Iris pigment epithelial cell (primary cell): ENCODE measurements around the gene CCT3.
"Not testable (repeated sequence)": the region's sequence is repeated elsewhere in the genome, so short reads cannot be mapped to it uniquely, and the experiment has no call there.

Source experiments
- DNase-seq: peaks from one replicate; pipeline ENCODE4 v3.0.0-alpha.2; 2011; ENCODE audit warnings: low read depth

The CCT3 gene

DNA sequence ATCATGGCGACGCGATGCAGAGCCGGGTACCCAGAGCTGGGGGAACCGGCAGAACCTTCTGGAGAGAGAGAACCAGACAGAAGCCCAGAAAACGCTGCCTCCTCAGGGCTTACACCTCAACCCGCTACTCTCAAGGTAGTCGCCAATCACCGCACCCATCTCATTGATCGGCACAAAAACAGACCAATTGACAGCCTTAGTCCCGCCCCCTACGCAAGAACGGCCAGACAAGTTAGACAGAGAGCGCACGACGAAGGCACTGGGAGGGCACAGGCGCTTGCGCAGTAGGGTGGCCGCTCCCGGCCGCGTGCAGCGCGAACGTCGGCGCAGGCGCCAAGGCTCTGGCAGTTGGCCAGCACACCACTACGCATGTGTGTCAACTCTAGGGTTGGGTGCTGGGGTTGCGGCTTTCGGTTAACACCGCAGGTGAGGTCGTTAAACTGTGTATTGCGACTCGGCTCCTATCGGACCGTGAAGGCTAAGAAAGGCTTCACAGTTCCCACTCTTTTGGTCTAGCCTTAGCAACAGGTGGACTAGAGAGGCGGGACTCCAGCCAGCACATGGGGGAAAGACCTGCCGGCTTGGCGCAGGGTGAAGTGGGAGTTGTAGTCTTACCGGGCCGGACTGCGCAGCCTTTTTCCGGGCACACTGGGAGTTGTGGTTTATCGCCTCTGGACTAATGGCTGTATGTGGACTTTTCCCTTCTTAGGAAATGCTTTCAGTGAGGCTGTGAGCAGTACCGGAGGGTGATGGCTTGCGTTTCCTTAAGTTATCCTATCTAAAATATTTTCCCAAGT lies at the start of gene CCT3, which contains the start of gene TSACC:
Gene CCT3 (minus strand): TSS at position 113 of the 797 bp plus-strand sequence. CDS start 108 bp downstream, at position 5.
Gene TSACC (plus strand): TSS at position 347 of the 797 bp plus-strand sequence. CDS start 1,232 bp downstream, outside the sequence.
- peak; percentile 100 for DNase-seq

DNA sequence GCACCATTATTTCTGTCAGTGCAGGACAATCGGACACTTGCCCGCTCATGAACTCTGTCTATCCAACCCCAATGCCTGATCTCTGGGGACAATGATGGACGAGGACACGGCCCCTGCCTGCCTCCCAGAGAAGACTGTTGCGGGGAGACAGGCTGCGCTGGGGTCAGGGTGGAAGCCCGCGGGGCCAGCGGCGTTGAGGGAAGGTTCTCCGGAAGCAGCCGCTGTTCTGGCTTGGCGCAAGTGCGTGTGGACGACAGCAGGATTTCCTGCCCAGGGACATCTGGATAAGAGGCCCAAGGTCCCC lies 49.7 kb upstream of the CCT3 start:
- no peak for DNase-seq

DNA sequence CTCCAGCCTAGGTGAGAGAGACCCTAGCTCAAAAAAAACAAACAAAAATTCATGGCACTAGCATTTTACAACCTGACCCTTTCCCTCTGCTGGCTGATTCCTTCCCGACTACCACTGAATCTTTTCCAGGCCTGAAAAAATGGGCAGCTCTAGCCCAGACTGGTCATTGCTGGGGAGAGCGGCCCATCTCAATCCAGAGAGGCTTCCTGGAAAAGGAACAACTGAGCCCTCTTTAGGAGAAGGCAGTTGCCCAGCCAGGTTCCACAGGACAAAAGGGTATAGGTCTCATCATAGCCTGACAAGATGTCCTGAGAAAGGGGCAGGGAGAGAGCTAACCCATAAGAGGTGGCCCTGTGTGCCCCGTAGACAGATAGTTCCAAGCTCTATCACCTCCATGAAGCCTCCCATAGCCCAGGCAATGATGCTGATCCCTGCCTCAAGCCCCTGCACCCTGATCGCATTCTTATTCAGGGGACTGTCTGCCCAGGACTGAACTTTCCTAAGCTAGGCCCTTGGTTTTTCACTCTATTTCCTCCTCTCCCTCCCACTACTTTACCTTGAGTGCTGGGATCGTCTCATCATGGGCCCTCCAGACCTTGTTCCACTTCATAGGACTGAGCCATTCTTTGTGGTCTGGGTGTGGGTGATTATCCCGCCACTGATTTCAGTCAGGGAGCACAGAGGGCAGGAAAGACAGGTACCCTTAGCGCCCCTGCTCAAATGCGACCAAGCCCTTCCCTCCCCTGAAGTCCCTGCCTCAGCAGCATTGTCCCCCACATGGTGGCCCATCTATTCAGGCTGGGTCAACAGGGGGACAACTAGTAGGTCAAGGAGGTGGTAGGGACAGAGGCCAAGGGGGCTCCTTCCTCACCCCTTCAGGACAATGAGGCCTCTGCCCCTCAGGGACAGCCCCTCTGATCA lies 49.1 kb upstream of the CCT3 start:
- DNase-seq: no peak

DNA sequence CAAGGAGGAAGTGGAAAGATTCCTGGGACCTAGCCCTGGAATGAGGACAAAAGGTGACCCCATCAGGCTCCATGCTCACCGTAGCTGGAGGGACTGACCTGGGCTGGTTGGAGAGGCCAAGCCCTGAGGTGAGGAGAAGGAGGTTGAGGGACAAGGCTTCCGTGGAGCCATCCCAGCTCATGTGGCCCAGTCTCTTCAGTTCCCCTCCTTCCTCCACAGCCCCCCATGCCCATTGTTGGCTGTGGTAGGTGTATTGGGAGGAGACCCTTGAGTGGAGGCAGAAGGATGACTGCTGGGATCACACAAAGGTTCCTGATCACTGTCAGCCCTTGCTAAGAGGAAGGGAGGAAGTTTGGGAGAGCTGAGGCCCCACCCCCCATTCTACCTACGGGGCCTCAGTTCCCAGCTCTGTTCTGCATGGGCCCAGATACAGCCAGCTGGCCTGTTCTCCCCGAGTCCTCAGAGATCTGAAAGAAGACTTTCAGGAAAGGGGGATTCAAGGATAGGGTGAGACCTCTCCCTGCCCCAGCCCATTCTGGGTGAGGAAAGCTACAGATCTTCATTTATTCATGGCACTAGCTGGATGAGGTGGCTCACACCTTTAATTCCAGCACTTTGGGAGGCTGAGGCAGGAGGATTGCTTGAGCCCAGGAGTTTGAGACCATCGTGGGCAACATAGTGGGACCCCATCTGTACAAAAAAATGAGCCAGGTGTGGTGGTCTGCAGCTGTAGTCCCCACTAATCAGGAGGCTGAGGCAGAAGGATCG lies 48.2 kb upstream of the CCT3 start:
- DNase-seq: no peak

DNA sequence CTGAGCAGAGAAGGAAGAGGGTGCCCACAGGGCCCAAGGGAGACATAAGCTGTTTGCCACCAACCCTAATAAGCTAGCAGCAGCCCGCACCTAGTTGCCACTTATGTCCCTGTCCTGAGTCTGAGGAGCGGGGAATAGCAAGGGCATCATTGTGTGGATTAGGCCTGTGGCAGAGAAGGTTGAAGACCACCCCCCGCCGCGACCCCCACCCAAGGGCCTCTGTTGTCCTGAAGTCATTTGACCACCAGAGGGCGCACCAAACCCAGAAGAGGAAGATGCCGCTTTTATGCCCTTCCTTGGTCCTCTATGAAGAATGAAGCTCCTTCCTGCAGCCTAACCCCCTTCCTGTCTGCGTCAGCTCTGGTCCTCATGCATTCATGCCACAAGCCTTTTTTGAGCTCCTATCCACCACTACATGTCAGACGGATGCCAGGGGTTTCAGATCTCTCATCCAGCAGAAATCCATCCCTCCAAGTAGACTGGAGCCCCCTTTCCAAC lies 47.5 kb upstream of the CCT3 start:
- peak; percentile 58 for DNase-seq

DNA sequence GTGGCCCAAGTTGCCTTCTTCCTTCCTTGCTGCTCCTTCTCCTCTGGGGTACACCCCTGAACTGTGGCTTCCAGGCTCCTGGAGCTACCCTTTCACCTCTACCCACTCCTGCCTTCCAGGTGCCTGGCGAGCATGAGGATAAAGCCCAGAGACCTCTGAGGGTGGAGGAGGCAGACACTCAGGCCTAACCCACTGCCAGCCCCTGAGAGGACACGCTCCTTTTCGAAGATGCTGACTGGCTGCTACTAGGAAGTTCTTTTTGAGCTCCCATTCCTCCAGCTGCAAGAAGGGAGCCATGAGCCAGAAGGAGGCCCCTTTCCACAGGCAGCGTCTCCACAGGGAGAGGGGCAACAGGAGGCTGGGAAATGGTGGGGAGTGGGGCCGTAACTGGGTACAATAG lies 46.6 kb upstream of the CCT3 start:
- DNase-seq: no peak

DNA sequence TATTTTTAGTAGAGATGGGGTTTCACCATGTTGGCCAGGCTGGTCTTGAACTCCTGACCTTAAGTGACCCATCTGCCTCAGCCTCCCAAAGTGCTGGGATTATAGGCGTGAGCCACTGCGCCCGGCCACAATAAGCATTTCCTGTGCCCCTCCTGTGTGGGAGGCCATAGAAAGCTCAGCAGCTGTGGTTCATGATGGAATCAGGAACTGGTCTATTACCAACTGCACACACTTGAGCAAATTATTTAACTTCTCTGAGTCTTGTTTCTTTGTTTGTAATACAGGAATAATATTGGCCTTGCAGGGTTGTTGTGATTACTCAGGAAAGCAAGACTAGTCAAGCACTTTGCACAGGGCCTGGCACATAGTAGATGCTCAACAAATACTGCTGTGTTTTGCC lies 45.9 kb upstream of the CCT3 start:
- no peak for DNase-seq

DNA sequence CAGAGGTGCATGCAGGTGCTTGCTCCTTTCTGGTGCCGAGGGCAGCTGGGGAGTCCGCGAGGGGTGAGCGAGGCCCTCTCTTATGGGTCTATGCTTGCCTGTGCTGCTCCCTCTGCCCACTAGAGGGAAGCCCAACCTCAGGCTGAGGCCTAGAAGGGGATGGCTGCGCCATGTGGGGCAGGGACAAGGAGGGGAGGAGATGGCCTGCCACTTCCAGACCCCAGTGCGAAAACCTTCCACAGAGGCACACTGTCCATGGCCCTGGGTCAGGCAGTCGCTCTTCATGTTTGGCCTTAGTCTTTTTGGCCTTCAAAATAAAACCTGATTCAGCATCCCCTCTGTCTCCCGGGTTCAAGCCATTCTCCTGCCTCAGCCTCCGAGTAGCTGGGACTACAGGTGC lies 44.9 kb upstream of the CCT3 start:
- DNase-seq: peak; percentile 59

DNA sequence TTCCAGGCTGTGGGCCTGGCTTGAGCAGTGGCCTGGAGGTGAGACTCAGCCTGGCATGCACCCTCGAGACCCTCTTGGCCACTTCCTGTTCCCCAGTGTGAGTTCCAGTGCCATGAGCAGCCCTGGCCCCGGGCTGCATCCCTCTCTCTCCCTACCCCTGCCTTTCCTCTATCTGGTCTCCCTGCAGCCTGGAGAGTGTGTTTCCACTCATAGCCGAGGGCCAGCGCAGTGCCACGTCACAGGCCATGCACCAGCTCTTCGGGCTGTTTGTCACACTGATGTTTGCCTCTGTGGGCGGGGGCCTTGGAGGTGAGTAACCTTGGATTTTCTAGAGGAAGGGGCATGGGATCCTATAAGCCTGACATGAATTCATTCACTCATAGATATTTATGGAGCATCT lies 44.5 kb upstream of the CCT3 start:
- no peak for DNase-seq

DNA sequence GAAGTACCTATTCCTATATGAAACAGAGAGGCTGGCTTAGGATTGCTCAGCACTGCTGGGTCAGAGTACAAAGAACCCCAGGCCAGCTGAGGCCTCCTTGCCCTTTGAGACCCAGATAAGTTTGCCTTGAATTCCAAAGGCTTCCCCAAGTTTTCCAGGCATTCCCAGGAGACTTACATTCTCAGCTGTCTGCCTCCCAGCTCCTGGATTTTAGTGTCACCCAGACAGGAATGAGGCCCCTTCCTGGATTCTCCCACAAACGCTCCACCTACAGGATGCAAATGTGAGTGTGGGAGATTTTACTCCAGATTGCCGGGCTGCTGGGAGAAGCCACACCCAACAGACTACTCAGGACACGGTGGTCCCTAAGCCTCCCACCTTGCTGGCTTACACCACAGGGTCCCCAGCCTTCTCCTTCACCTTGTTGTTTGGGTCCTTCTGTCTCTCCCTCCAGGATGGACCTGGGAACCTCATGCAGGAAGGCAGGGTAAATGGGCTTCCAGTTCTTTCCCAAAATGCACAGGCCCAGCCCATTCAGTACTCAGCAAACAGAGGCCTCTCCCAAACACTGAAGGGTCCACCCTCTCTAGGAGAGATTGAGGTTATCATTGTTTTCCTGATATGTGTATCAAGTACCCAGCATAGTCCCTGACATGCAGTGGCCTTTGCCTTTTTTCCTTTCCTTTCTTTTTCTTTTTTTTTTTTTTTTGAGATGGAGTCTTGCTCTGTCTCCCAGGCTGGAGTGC lies 41.5 kb upstream of the CCT3 start:
- DNase-seq: no peak

DNA sequence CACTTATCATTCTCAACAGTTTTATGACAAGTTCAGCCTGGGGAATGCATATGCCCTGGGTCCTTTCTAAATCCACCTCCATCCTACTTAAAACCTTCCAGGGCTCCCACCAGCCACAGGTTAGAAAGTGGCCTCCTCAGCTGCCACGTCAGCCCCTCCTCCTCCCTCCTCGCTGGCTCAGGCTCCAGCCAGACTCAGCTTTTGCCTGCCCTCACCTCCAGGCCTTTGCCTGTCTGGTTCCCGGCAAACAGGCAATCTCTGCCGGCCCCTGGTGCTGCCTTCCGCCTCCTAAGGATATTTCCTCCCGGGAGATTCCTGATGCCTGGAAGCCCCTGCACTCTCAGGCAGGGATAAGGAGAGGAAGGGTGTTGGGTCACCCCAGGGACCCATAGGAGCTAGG lies 40.5 kb upstream of the CCT3 start:
- no peak for DNase-seq

DNA sequence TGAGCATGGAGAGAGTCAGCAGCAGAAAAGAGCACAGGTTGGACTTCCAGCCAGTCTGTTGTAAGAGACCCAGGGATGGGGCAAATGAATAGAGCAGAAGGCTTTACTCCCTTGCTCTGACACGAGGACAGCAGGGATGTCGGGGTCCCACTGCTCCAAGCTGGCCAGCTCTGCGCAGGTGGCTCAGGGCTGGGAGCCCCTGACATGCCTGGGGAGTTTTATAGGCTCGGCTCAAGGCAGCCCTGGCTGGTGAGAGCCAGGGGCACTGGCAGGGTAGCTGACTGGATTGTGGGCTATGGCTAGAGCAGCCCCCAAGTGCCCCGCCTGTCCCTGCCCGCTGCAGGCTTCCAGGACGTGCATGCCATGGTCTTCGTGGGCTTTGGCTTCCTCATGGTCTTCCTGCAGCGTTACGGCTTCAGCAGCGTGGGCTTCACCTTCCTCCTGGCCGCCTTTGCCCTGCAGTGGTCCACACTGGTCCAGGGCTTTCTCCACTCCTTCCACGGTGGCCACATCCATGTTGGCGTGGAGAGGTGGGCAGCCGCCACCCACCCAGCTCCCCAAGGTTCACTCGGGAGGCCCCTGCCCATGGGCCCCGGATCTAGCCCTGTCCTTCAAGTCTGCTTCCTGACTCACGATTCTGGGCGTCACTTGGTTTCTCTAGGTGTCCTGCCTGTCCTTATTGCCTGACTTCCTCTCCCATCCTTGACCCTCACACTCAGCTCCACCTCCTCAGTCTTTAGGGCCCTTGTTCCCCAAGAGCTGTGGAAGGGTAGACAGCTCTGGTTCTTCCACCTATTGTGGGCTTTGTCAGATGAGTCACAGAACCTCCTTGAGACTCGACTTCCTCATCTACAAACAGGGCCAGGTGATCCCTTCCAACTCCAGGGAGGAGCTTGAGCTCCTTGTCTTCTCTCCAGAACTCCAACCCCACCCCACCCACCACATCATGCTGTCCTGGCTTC lies 39.1 kb upstream of the CCT3 start:
- no peak for DNase-seq

DNA sequence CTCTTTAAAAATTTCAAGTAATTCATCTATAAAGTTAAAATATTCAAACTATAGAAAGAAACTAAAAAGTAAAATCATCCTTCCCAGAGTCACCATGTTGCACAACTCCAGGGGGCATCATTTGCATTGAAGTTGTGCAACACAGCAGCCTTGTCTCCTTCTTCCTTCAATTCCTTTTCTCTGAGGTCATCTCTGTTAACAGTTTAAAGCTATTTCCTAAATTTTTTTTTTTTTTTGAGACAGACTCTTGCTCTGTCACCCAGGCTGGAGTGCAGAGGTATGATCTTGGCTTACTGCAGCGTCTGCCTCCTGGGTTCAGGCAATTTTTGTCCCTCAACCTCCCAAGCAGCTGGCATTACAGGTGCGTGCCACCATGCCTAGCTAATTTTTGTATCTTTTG lies 38.1 kb upstream of the CCT3 start:
- peak; percentile 31 for DNase-seq

DNA sequence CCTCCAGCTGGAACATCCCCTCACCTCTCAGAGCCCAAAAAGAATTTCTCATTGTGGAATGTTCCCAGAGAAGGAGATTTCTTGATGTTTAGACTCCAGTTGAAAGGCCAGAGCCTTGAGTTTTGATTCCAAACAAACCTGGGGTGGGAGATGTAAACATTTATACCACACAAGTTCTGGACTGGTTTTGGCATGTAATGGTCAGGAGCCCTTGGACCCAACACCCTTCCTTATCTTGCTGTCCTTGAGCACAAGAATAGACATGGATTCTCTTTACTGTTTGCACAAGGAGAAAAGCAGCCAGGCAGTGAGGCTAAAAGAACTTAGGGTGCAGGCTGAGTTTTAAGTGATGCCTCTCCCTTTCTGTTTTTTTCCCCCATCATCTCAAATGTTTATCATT lies 35.5 kb upstream of the CCT3 start:
- no peak for DNase-seq

DNA sequence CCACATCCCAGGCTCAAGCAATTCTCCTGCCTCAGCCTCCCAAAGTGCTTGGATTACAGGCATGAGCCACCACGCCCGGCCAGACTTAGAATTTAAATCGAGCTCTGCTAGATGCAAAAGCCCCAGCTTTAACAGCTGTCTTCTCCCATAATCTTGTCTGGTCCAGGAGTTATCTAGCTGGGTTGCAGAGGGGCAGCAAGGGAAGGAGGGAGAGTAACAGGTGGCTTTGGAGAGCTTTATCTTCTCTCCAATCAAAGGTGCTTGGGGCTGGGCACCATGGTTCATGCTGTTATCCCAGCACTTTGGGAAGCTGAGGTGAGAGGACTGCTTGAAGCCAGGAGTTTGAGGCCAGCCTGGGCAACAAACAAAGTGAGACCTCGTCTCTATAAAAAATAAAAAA lies 34.8 kb upstream of the CCT3 start:
- DNase-seq: no peak

DNA sequence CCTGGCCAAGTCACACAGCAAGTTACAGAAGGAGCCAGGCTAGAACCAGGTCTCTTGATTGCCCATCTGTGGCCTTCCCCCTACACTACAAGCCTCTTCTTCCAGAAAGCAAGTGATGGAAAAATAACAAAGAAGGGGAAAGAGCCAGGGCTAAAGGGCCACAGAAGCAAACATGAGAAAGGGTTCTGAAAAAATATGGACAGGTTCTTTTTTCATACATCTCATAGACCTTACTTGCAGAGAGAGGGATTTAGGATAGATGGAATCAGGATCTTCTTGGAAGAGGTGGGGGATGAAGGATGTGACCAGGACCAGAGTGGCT lies 34.1 kb upstream of the CCT3 start:
- no peak for DNase-seq

DNA sequence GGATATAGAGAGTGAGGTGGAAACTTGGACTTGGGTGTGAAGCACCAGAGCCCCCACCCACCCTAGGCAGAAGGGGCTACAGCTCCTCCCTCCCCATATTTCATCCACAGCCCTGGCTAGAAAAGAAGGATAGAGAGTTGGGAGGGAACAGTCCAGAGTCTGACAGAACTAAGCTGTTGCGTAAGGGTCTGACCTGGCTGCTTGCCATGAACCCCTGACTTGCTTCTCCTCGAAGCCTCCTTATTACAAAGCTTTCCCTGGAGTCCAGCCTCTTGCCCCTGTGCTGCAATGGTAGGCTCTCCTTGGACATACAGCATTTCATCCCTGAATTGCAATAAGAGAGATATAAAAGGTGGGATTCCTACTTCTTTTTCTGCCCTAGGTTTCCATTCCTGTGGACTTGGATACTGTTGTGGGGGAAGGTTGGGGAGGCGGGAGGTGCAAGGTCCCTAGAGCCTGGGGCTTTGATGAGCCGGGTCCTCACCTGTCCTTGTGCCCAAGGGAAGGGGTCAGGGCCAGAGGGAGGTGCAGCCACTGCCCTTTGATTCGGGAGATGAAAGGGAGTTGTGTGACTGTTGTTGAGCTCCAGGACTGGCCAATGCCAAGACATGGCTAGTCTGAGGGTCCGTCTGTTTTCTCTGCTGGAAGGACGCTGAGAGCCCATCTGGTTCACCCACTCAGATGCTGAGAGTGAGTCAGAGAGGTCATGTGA lies 33.6 kb upstream of the CCT3 start:
- DNase-seq: peak; percentile 65

DNA sequence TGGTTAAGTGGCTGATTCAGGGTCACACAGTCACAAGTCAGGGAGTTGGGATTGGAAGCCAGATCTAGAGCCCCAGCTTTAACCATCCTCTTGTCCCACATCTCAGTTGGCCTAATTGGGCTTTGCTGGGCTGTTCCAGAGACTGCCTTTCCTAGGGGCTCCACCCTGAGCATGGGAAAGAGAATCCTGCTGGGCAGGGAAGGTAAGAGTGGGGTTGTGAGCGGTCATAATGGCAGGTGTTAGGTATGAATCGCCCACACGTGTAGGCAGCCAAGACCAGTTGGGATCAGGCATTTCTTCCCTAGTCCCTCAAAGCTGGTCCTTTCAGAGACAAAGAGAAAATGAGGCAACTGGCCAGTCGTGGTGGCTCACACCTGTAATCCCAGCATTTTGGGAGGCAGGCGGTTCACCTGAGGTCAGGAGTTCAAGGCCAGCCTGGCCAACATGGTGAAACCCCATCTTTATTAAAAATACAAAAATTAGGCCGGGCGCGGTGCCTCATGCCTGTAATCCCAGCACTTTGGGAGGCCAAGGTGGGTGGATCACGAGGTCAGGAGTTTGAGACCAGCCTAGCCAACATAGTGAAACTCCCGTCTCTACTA lies 31.7 kb upstream of the CCT3 start:
- not testable (repeated sequence) for DNase-seq

DNA sequence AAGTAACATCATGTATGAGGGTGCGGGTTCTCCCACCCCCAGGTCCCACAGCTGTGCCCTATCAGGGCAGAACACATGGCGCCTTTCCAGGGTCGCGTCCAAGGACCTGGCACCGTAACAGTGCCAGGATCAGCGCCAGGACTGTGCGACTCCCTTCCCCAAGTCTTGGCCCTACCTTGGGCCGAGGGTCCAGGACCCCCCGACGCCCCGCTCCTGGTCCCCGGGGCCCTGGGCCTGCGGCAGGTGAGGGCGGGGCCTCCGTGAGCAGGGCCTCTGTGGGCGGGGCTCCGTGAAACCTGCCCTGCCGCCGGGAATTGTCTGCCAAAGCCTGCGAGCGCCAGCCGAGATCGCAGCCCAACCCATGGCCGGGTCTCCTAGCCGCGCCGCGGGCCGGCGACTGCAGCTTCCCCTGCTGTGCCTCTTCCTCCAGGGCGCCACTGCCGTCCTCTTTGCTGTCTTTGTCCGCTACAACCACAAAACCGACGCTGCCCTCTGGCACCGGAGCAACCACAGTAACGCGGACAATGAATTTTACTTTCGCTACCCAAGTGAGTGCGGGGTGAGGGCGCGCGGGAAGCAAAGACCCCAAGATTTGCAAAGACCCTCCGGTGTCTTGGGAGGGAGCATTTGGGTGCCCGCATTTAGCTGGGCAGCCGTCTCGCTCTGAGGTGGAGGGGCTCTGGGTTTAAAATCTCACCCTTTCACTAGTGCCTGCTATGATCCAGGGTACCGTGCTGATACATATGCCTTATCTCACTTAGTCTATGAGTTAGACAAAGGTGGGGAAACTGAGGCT lies 31.0 kb upstream of the CCT3 start, which contains the start of gene RHBG:
Gene RHBG (plus strand): TSS at position 323 of the 796 bp plus-strand sequence. CDS start 39 bp downstream, at position 362.
- peak; percentile 10 for DNase-seq
